IMR-90 (cell line): ENCODE measurements around the gene RLN3. TPM values are rescaled to one million over a fixed set of nuclear protein-coding genes. Genes with fewer than 3 reads are reported as not detected.

Experiments
- ATAC-seq: fragments of 200-7000 bp; cut with Tn5 transposase; 2 replicates; pipeline ENCODE4 v1.9.1; 2020; ENCODE audit warnings: low read depth, mild to moderate bottlenecking, moderate library complexity
- BruUV-seq: library from RNA; stranded (reverse); fragments of 400-500 nt; replicated peaks from 2 replicates; lab custom pipeline; 2021; lab: Mats Ljungman, UMichigan
- CTCF ChIA-PET: fragments of 300-600 bp; formaldehyde crosslinking; extraction: SDS; loops from one replicate; lab custom pipeline; 2021; ENCODE audit warnings: antibody characterized with exemption; lab: Yijun Ruan, JAX
- POLR2A ChIA-PET: fragments of 300-600 bp; sonication (Branson Sonifier 250); formaldehyde crosslinking; loops from one replicate; lab custom pipeline; 2022; ENCODE audit warnings: antibody characterized with exemption; ENCODE audit not compliant: unreplicated experiment; lab: Charles Lee
- DNase-seq: peaks from one replicate; pipeline ENCODE4 v3.0.0; 2013
- H2AFZ ChIP-seq: replicated peaks from 2 replicates; pipeline ENCODE3; 2013; ENCODE audit warnings: low read length, mild to moderate bottlenecking; ENCODE audit not compliant: poor library complexity
- H2AK5ac ChIP-seq: 2 replicates; pipeline ENCODE4 v1.6.1; 2013; ENCODE audit warnings: low read depth, low read length, inconsistent platforms
- H2AK9ac ChIP-seq: replicated peaks from 2 replicates; pipeline ENCODE3; 2013; ENCODE audit warnings: mild to moderate bottlenecking, low read depth, low read length, moderate library complexity; ENCODE audit not compliant: poor library complexity
- H2BK120ac ChIP-seq: 2 replicates; pipeline ENCODE4 v1.6.1; 2013; ENCODE audit warnings: low read depth, low read length, inconsistent platforms
- H2BK15ac ChIP-seq: 3 replicates; pipeline ENCODE4 v1.6.1; 2013; ENCODE audit warnings: low read depth, low read length, inconsistent platforms
- H2BK20ac ChIP-seq: 2 replicates; pipeline ENCODE4 v1.6.1; 2013; ENCODE audit warnings: low read depth, mild to moderate bottlenecking, inconsistent platforms, low read length, moderate library complexity
- H2BK5ac ChIP-seq: 2 replicates; pipeline ENCODE4 v1.6.1; 2013; ENCODE audit warnings: mild to moderate bottlenecking, low read depth, low read length, inconsistent platforms; ENCODE audit not compliant: poor library complexity, severe bottlenecking
- H3K14ac ChIP-seq: replicated peaks from 2 replicates; pipeline ENCODE4 v1.6.1; 2013; ENCODE audit warnings: low read depth, low read length, inconsistent platforms
- H3K18ac ChIP-seq: 2 replicates; pipeline ENCODE4 v1.6.1; 2013; ENCODE audit warnings: low read depth, low read length, control low read depth
- H3K23ac ChIP-seq: 2 replicates; pipeline ENCODE4 v1.6.1; 2013; ENCODE audit warnings: low read depth, low read length, inconsistent platforms
- H3K27ac ChIP-seq: 2 replicates; pipeline ENCODE4 v1.5.1; 2013; ENCODE audit warnings: mild to moderate bottlenecking, control low read depth, low read length; ENCODE audit not compliant: insufficient read depth
- H3K27me3 ChIP-seq: 2 replicates; pipeline ENCODE4 v1.6.1; 2013; ENCODE audit warnings: low read length; ENCODE audit not compliant: control insufficient read depth, insufficient read depth
- H3K36me3 ChIP-seq: 2 replicates; pipeline ENCODE4 v1.6.1; 2013; ENCODE audit warnings: low read length, mixed read lengths; ENCODE audit not compliant: control insufficient read depth, insufficient read depth
- H3K4ac ChIP-seq: 2 replicates; pipeline ENCODE4 v1.6.1; 2013; ENCODE audit warnings: low read depth, low read length, inconsistent platforms
- H3K4me1 ChIP-seq: 2 replicates; pipeline ENCODE4 v1.6.1; 2013; ENCODE audit warnings: low read length, mixed read lengths; ENCODE audit not compliant: control insufficient read depth, insufficient read depth
- H3K4me2 ChIP-seq: 2 replicates; pipeline ENCODE4 v1.6.1; 2013; ENCODE audit warnings: low read depth, mild to moderate bottlenecking, control low read depth, low read length, moderate library complexity
- H3K4me3 ChIP-seq: 2 replicates; pipeline ENCODE4 v1.5.1; 2013; ENCODE audit warnings: low read depth, mild to moderate bottlenecking, control low read depth, low read length, moderate library complexity; ENCODE audit not compliant: insufficient read depth
- H3K56ac ChIP-seq: 2 replicates; pipeline ENCODE4 v1.6.1; 2013; ENCODE audit warnings: low read length, inconsistent platforms; ENCODE audit not compliant: insufficient read depth; ENCODE audit errors: extremely low read depth
- H3K79me1 ChIP-seq, 2 experiments: 2 replicates each; pipeline ENCODE4 v1.6.1; 2013; ENCODE audit warnings: low read length in 2 of 2, inconsistent platforms in 1 of 2, low read depth in 1 of 2
- H3K9ac ChIP-seq: 2 replicates; pipeline ENCODE4 v1.6.1; 2013; ENCODE audit warnings: low read depth, low read length, control low read depth
- H3K9me1 ChIP-seq: 2 replicates; pipeline ENCODE4 v1.6.1; 2013; ENCODE audit warnings: low read length, inconsistent platforms; ENCODE audit not compliant: insufficient read depth
- H3K9me3 ChIP-seq: 2 replicates; pipeline ENCODE4 v1.6.1; 2013; ENCODE audit warnings: low read length; ENCODE audit not compliant: control insufficient read depth, insufficient read depth
- H4K20me1 ChIP-seq: 2 replicates; pipeline ENCODE4 v1.6.1; 2013; ENCODE audit warnings: low read length, inconsistent platforms; ENCODE audit not compliant: insufficient read depth
- H4K5ac ChIP-seq: 2 replicates; pipeline ENCODE4 v1.6.1; 2013; ENCODE audit warnings: mild to moderate bottlenecking, low read depth, low read length, control low read depth
- H4K8ac ChIP-seq, 2 experiments: 2 replicates each; pipeline ENCODE4 v1.6.1; 2013; ENCODE audit warnings: low read depth in 2 of 2, low read length in 2 of 2, control low read depth in 1 of 2, inconsistent platforms in 1 of 2
- H4K91ac ChIP-seq: 2 replicates; pipeline ENCODE4 v1.6.1; 2013; ENCODE audit warnings: low read depth, low read length, inconsistent platforms; ENCODE audit not compliant: insufficient read depth
- BHLHE40 ChIP-seq: fragments of 150-350 bp; IDR thresholded peaks from 2 replicates; pipeline ENCODE4 v1.6.1; 2016; ENCODE audit warnings: mild to moderate bottlenecking, low read depth, low read length
- FOS ChIP-seq: fragments of 150-350 bp; IDR thresholded peaks from 2 replicates; pipeline ENCODE4 v1.6.1; 2016; ENCODE audit warnings: low read depth, low read length
- MAFK ChIP-seq: IDR thresholded peaks from 2 replicates; pipeline ENCODE4 v1.6.1; 2012; ENCODE audit warnings: low read depth, low read length, improper control_type of control experiment
- NFE2L2 ChIP-seq: fragments of 150-350 bp; IDR thresholded peaks from 2 replicates; pipeline ENCODE4 v1.6.1; 2016; ENCODE audit warnings: low read depth, mild to moderate bottlenecking, low read length
- RAD21 ChIP-seq: IDR thresholded peaks from 2 replicates; pipeline ENCODE4 v1.6.1; 2012; ENCODE audit warnings: low read length, improper control_type of control experiment
- RCOR1 ChIP-seq: IDR thresholded peaks from 2 replicates; pipeline ENCODE4 v1.6.1; 2012; ENCODE audit warnings: mild to moderate bottlenecking, low read length, improper control_type of control experiment; ENCODE audit not compliant: insufficient replicate concordance
- SMC3 ChIP-seq: fragments of 150-350 bp; IDR thresholded peaks from 2 replicates; pipeline ENCODE4 v1.6.1; 2016; ENCODE audit warnings: low read depth, mild to moderate bottlenecking, antibody characterized with exemption, low read length, moderate library complexity
- WGBS, 2 experiments: methylation state at CpG; one replicate each; pipeline versions ENCODE4 v1.1.5 to v1.1.7; 2013; ENCODE audit warnings: missing lambda C conversion rate in 2 of 2; ENCODE audit not compliant: insufficient read length in 1 of 2; ENCODE audit errors: extremely low coverage in 2 of 2; 5-methylcytosine and 5-hydroxymethylcytosine counted together
- dilution Hi-C: fragments of 300-500 bp; cut with HindIII; formaldehyde crosslinking; loops from one replicate; pipeline ENCODE4 v1.14.3; 2018; ENCODE audit warnings: low sequenced_read_pairs; ENCODE audit not compliant: unreplicated experiment
- in situ Hi-C: fragments of 300-500 bp; cut with MboI; formaldehyde crosslinking; loops from 3 replicates; pipeline ENCODE4 v1.14.3; 2019; ENCODE audit warnings: low sequenced_read_pairs, inconsistent platforms, mixed read lengths
- intact Hi-C: fragments of 100-400 bp; cut with micrococcal nuclease; formaldehyde crosslinking; loops from 2 replicates; pipeline ENCODE4 v1.10.0; 2022
- polyA plus RNA-seq, 3 experiments: library from polyadenylated mRNA; depleted of rRNA; stranded (reverse); fragments of >200 nt; gene quantifications; 2 replicates each; pipeline ENCODE4 v1.2.3, GENCODE V29; 2012; ENCODE audit warnings: low replicate concordance in 1 of 3
- total RNA-seq: library from RNA; depleted of rRNA; stranded (reverse); fragments of >200 nt; gene quantifications from 2 replicates; pipeline ENCODE4 v1.2.3, GENCODE V29; 2012
- TF ChIP-seq, protein P1 (sequence below): fragments of 150-350 bp; IDR thresholded peaks from 2 replicates; pipeline ENCODE4 v1.6.1; 2017; ENCODE audit warnings: mild to moderate bottlenecking, antibody characterized with exemption, low read length, low read depth
- TF ChIP-seq, protein P2 (sequence below): fragments of 150-350 bp; IDR thresholded peaks from 2 replicates; pipeline ENCODE4 v1.6.1; 2016; ENCODE audit warnings: low read depth, mild to moderate bottlenecking, low read length, moderate library complexity, borderline replicate concordance

Gene RLN3
- total and polyA plus RNA-seq, 2 of the 4 experiments (the other 2 are of a cell fraction), result not detected

DNA sequence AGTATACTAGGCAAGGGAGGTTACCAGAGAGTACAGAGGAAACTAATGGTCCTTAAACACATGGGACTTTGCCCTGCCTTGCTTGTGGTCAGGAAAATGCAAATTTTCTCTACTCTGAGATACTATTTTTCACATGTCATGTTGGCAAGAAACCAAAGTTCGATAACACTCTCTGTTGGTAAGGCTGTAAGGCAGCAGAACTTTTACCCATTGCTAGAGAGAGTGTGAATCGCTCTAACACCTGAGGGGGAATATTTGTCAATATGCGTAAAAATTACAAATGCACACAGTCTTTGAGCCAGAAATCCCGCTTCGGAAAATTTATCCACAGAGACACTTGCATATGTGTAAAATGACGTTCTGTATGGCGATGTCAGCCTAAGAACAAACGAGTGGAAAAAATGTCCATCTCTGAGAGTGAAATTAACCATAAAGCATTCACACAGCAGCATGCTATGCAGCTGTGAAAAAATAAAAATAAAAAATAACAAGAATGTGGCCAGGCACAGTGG lies 12.4 kb upstream of the RLN3 start (continued):
- no peak for TF ChIP-seq NFE2L2

DNA sequence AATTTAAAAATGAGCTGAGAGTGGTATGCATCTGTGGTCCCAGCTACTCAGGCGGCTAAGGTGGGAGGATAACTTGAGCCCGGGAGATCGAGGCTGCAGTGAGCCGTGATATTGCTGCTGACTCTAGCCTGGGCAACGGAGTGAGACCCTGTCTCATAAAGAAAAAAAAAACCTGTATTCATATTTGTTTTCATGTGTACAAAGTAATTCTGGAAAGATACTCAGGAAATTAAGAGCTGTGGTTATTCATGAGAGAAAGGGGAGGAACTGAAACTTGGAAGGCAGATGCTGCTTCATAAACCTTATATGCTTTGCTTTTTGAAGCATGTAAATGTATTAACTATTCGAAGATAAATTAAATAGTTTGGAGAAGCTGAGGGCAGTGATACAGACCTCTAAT lies 8.8 kb upstream of the RLN3 start:
- Histone ChIP-seq H3K23ac (no peak overlapping the region), H3K79me1 (no peaks in the 10 kb centered on the region), H2AK5ac (no peak overlapping the region), H2BK15ac (no peak overlapping the region), H3K36me3 (no peaks in the 10 kb centered on the region), H3K27ac (no peak overlapping the region), H3K4me2 (no peak overlapping the region), H3K9me1 (no peaks in the 10 kb centered on the region), H4K8ac (no peak overlapping the region), H3K4me1 (no peaks in the 10 kb centered on the region), H2BK120ac (no peak overlapping the region), H3K9me3 (no peaks in the 10 kb centered on the region), H3K9ac (no peak overlapping the region), H2AFZ (no peak overlapping the region), H4K5ac (no peak overlapping the region), H2BK20ac (no peak overlapping the region), H3K4me3 (no peak overlapping the region), H2AK9ac (no peak overlapping the region), H2BK5ac (no peak overlapping the region), H4K20me1 (no peaks in the 10 kb centered on the region), H3K4ac (no peak overlapping the region), H3K14ac (no peak overlapping the region), H3K18ac (no peak overlapping the region), H3K27me3 (no peaks in the 10 kb centered on the region), H3K56ac (no peak overlapping the region), H4K91ac (no peak overlapping the region)
- no peak for DNase-seq
- ATAC-seq, result no peak
- no CpG with 5 or more reads among the region's 6 CpGs for WGBS, 2 experiments
- in situ Hi-C loops, result no loop called here
- POLR2A ChIA-PET, result interaction anchor here (0.6 kb wide), 2 partner anchors 13 to 577 kb away, joined by 3 to 4 read pairs; partner anchors contain the start of gene RFX1
- CTCF ChIA-PET, result interaction anchor here (1.1 kb wide), 1 partner anchor 24 kb away, joined by 4 read pairs; no protein-coding TSS in a partner anchor
- no TSS peak for BruUV-seq
- TF ChIP-seq, protein P1, sequence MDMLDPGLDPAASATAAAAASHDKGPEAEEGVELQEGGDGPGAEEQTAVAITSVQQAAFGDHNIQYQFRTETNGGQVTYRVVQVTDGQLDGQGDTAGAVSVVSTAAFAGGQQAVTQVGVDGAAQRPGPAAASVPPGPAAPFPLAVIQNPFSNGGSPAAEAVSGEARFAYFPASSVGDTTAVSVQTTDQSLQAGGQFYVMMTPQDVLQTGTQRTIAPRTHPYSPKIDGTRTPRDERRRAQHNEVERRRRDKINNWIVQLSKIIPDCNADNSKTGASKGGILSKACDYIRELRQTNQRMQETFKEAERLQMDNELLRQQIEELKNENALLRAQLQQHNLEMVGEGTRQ, result no peak
- TF ChIP-seq SMC3, result no peak
- TF ChIP-seq RAD21, result no peak
- no peak for TF ChIP-seq MAFK
- TF ChIP-seq FOS, result no peak
- TF ChIP-seq, protein P2, sequence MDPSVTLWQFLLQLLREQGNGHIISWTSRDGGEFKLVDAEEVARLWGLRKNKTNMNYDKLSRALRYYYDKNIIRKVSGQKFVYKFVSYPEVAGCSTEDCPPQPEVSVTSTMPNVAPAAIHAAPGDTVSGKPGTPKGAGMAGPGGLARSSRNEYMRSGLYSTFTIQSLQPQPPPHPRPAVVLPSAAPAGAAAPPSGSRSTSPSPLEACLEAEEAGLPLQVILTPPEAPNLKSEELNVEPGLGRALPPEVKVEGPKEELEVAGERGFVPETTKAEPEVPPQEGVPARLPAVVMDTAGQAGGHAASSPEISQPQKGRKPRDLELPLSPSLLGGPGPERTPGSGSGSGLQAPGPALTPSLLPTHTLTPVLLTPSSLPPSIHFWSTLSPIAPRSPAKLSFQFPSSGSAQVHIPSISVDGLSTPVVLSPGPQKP, result no peak
- no peak for TF ChIP-seq RCOR1
- TF ChIP-seq BHLHE40, result no peak
- dilution Hi-C loops, result no loop called here
- intact Hi-C loops, result no loop called here
